Measurements from ENCODE around the gene EYA3. TPM values are rescaled to one million over a fixed set of nuclear protein-coding genes. Genes with fewer than 3 reads are reported as not detected.
A peak's percentile ranks its signal among the peaks of the same experiment; 100 is the strongest.

EYA3 gene
- total RNA-seq, 1 experiment from 2014 or later, result 17.1 TPM

- Histone ChIP-seq H3K27me3 (ENCODE audit: low read length) (no peaks in the 10 kb centered on the region), H3K4me2 (ENCODE audit: low read length) (peak overlapping the region; percentile 71), H3K27ac (ENCODE audit: low read length) (peak overlapping the region; percentile 96), H3K9ac (ENCODE audit: low read length) (peak overlapping the region; percentile 75), H3K79me2 (ENCODE audit: low read length) (0 out of 2 replicates have a peak, but pooled peaks cover under 1% of the 10 kb centered on the region), H4K20me1 (ENCODE audit: low read length) (no peaks in the 10 kb centered on the region), H3K9me2 (replicated peaks; ENCODE audit: low read length) (no peaks in the 10 kb centered on the region), H3F3A (ENCODE audit: low read length, unreplicated experiment) (peaks cover 10% of the 10 kb centered on the region), H3K4me1 (ENCODE audit: insufficient read depth, low read length) (peaks cover 46% of the 10 kb centered on the region), H3K4me3 (ENCODE audit: low read length) (peak overlapping the region; percentile 25), H3K9me3 (ENCODE audit: low read length) (no peaks in the 10 kb centered on the region), H3K36me3 (ENCODE audit: low read depth, low read length) (peaks cover 3% of the 10 kb centered on the region; the same call in 1 of the 2 replicates), H2AFZ (ENCODE audit: low read length) (no peak overlapping the region)
- BruUV-seq (replicated peaks), result no TSS peak
- TF ChIP-seq, protein P1, sequence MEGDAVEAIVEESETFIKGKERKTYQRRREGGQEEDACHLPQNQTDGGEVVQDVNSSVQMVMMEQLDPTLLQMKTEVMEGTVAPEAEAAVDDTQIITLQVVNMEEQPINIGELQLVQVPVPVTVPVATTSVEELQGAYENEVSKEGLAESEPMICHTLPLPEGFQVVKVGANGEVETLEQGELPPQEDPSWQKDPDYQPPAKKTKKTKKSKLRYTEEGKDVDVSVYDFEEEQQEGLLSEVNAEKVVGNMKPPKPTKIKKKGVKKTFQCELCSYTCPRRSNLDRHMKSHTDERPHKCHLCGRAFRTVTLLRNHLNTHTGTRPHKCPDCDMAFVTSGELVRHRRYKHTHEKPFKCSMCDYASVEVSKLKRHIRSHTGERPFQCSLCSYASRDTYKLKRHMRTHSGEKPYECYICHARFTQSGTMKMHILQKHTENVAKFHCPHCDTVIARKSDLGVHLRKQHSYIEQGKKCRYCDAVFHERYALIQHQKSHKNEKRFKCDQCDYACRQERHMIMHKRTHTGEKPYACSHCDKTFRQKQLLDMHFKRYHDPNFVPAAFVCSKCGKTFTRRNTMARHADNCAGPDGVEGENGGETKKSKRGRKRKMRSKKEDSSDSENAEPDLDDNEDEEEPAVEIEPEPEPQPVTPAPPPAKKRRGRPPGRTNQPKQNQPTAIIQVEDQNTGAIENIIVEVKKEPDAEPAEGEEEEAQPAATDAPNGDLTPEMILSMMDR (conservative IDR thresholded peaks at IDR 0.05; ENCODE audit: low read depth, low read length), result no peak
- TF ChIP-seq EZH2phosphoT487 (IDR thresholded peaks at IDR 0.05; ENCODE audit: borderline replicate concordance, low read length) (no peak), EZH2 (IDR thresholded peaks at IDR 0.05; ENCODE audit: low read length, unreplicated experiment) (no peak)
- ChIA-PET CTCF (no interaction called here), POLR2A (ENCODE audit: unreplicated experiment) (interaction anchor here (1.4 kb wide), 1 partner anchor 9 kb away, joined by 3 read pairs; the partner anchor contains the start of gene XKR8)
- intact Hi-C loops (cut with micrococcal nuclease), result no loop called here
- ATAC-seq, result peak; percentile 80
- DNase-seq, result peak; percentile 95
Measured at GRCh38 chr1:27968692-27969091, 119.7 kb downstream of the EYA3 start.

DNA sequence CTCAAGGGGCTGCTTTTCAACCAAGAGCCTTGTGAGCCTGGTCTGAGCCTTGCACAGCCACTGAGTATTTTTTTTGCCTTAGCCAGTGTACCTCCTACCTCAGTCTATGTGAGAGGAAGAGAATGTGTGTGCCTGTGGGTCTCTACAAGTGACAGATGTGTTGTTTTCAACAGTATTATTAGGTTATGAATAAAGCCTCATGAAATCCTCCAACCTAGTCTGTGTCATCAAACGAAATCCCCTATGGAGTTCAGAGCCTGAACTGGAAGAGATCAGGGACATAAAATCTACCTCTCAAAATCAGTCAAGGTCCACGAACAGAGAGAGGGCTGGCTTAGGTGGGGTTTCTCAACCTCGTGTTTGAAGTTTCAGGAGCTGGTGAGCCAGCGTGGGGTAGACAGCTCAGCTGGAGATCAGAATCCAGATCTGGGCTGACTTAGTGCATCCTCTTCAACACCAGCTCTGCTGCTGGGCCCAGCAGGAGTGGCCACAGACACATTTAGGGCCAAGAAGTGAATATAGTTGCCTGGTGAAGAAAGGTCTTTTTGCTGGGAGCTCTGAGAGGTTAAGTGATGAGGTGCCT, 120.4 kb downstream of the EYA3 start:
- no peak overlapping the region for H2AFZ ChIP-seq (ENCODE audit: low read length)
- intact Hi-C loops (cut with micrococcal nuclease), result no loop called here
- TF ChIP-seq, protein P1 (conservative IDR thresholded peaks at IDR 0.05; ENCODE audit: low read depth, low read length), result no peak
- TF ChIP-seq EZH2 (IDR thresholded peaks at IDR 0.05; ENCODE audit: low read length, unreplicated experiment) (no peak), EZH2phosphoT487 (IDR thresholded peaks at IDR 0.05; ENCODE audit: borderline replicate concordance, low read length) (no peak)
- H3F3A ChIP-seq (ENCODE audit: low read length, unreplicated experiment), result peaks cover 10% of the 10 kb centered on the region
- H3K27me3 ChIP-seq (ENCODE audit: low read length), result no peaks in the 10 kb centered on the region
- no peaks in the 10 kb centered on the region for H4K20me1 ChIP-seq (ENCODE audit: low read length)
- peak overlapping the region; percentile 96 for H3K27ac ChIP-seq (ENCODE audit: low read length)
- peaks cover 3% of the 10 kb centered on the region; the same call in 1 of the 2 replicates for H3K36me3 ChIP-seq (ENCODE audit: low read depth, low read length)
- ATAC-seq (no peak), DNase-seq (no peak)
- peak overlapping the region; percentile 71 for H3K4me2 ChIP-seq (ENCODE audit: low read length)
- ChIA-PET POLR2A (ENCODE audit: unreplicated experiment) (interaction anchor here (1.4 kb wide), 1 partner anchor 8 kb away, joined by 3 read pairs; the partner anchor contains the start of gene XKR8), CTCF (no interaction called here)
- no TSS peak for BruUV-seq (replicated peaks)
- H3K4me1 ChIP-seq (ENCODE audit: insufficient read depth, low read length), result peaks cover 46% of the 10 kb centered on the region
- peaks cover 8% of the 10 kb centered on the region; the same call in 1 of the 2 replicates for H3K79me2 ChIP-seq (ENCODE audit: low read length)
- H3K9me3 ChIP-seq (ENCODE audit: low read length), result no peaks in the 10 kb centered on the region
- H3K9me2 ChIP-seq (replicated peaks; ENCODE audit: low read length), result no peaks in the 10 kb centered on the region
- H3K9ac ChIP-seq (ENCODE audit: low read length), result peak overlapping the region; percentile 75
- H3K4me3 ChIP-seq (ENCODE audit: low read length), result peak overlapping the region; percentile 25

Data from PC-3 (cell line).